ENCODE results near the gene SDK1. TPM values are rescaled to one million over a fixed set of nuclear protein-coding genes. Genes with fewer than 3 reads are reported as not detected.
"Not testable (repeated sequence)": the region's sequence is repeated elsewhere in the genome, so short reads cannot be mapped to it uniquely, and the experiment has no call there.

SDK1 gene
- total RNA-seq, 1 experiment from 2014 or later: 1.7 TPM

DNA sequence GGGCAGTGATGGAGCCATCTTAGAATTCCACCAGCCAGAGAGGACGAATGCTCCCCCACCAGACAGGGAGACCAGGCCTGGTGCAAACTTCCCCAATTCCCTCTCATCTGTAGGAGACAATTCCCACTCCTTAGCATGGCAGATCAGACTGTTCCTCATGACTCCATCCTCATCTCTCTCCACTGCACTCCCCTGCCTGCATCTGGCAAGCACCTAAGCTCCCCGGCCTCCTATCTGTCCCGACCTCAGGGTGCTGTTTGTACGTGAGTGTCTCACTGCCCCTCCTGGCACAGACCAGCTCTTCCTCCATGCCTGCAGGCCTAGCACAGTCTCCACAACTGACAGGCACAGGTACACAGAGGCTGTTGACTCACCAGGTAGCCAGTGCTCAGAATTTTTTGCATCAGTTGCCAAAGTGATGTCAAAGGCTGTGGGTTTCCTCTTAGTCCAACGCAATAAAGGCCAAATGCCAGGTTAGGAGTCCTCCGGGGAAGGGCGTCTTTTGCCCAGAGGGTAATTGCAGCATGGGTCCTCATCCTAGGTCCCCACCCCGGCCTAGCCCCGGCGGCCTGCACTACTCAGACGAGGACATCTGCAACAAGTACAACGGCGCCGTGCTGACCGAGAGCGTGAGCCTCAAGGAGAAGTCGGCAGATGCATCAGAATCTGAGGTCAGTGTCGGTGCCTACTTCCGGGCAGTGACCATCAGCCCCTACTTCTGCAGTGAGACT is 944.2 kb downstream of the SDK1 start:
- no peak for DNase-seq (ENCODE audit: extremely low read depth, low read depth)

DNA sequence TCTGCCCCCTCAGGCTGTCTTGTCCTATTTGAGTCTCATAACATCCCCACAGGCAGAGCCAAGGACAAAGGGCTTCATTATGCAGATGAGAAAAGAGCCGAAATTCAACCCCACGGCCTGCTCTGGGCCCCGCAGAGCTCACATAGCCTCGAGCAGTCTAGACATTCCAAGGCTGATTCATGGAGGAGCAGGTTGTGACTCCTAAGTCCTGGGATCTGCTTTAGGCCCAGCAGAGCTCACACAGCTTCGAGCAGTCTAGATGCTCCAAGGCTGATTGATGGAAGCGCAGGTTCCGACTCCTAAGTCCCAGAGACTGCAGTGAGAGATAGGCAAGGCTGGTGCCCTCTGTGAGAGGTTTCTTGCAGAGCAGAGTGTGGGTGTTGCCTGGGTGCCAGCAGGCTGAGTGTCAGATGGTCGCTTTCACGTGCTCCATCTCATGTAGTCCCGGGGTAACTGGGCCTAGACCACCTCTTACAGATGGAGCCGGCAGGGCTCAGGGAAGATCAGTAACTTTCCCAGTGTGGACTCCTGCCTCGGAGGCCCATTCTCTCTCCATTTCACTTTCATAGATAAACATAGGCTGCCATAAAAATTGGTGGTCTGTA is 944.9 kb downstream of the SDK1 start:
- no peak for DNase-seq (ENCODE audit: extremely low read depth, low read depth)

DNA sequence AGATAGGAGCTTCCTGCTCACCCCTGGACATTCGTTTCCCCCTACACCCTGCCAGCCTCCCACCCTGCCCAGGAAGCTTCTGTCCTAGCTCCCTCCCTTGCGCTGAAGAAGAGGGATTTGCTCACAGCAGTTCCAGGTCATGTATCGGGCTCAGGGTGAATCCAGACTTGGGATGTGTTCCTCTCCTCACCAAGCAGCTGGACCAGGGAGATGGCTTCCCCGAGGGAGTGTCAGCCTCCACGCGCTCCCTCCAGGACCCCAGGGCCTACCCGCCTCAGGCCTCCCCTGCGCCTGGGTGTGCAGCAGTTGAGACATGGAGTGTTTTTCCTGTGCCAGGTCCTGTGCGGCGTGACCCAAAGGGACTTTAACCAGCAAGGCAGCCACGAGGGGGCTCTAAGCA is 945.5 kb downstream of the SDK1 start:
- no peak for DNase-seq (ENCODE audit: extremely low read depth, low read depth)

DNA sequence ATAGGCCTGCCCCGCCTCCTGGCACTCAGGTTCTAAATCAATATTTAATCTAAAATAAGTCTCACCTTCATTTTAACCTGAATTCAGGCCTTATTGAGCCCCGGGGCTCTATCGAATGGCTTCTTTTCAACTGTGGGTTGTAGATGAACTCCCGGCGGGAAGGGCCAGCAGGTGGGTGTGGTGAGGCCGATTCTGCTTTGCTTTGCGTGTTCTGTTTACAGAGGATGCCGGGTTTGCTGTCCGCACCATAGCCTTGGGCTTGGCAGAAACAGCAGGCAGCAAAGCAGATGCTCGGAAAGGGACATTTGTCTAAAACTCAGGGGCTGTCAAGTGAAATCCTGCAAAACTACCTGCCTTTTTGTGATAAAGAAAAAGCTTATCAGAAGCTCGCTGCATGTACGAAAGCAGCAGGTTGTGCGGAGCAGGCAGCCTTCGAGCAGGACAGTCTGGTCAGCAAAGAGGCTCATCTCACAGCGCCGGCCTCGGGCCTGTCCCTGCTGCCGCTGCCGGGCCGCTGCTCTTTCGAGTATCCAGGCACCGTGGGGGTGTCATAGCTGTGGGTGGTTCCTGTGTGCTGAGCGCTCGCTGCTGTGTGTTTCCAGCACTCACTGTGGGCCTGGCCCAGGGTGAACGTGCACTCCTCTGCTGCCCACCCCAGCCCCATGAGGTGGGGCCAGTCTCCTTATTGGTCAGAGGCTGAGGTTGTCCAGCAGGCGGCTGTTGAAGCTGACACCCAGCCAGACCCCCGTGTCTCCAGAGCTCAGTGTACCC is 946.2 kb downstream of the SDK1 start:
- no peak for DNase-seq (ENCODE audit: extremely low read depth, low read depth)

- DNase-seq (ENCODE audit: extremely low read depth, low read depth): no peak
Observed at GRCh38 chr7:4248295-4248694, 947.2 kb downstream of the SDK1 start.

GRCh38 chr7:4249241-4249640 is 948.2 kb downstream of the SDK1 start:
- DNase-seq (ENCODE audit: extremely low read depth, low read depth): no peak

- DNase-seq (ENCODE audit: extremely low read depth, low read depth): no peak
Observed at GRCh38 chr7:4255336-4255735, 954.3 kb downstream of the SDK1 start.

- no peak for DNase-seq (ENCODE audit: extremely low read depth, low read depth)
Observed at GRCh38 chr7:4256286-4256685, 955.2 kb downstream of the SDK1 start.

DNA sequence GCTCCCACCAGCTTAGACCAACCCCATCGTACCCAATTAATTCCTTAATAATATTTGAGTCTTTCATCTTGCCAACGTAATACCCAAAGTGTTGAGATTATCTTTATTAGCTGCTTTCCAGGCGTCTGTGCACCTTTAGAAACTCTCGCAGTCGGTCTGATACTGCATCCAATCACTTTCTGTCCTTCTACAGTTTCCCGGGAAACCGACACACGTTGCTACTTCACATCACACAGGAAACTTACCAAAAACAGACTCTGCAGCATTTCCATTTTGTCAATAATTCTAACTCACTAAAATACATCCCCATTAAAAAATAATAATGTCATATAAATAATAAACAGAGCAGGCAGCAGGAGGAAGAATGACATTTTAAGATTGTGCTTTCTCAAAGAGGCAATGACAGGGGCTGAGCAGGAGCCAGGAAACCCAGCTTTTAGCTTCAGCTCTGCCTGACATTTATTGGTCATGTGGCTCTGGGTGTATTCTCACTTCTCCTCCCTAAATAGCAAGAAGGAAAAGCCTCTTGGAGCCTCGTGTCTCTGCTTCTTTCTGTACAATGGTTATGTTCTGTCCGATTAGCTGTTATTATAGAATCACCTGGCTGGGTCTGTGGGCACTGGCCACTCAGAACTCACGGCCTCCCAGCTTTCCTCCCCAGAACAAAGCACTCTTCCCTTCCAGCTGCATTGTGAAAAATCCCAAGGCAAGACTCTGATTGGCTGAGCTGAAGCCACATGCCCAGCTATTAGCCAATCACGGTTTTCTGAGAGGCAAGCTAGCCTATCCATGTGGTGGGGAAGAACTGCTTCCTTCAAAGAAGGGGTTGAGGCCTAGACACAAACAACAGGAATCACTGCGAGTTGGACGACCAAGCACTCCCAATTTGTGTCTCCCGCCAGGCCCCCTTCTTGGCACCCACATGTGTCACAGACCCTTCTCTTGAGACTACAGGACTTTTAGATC is 956.4 kb downstream of the SDK1 start:
- DNase-seq (ENCODE audit: extremely low read depth, low read depth): no peak

- DNase-seq (ENCODE audit: extremely low read depth, low read depth): not testable (repeated sequence)
Observed at GRCh38 chr7:4260116-4260515, 959.1 kb downstream of the SDK1 start.

DNA sequence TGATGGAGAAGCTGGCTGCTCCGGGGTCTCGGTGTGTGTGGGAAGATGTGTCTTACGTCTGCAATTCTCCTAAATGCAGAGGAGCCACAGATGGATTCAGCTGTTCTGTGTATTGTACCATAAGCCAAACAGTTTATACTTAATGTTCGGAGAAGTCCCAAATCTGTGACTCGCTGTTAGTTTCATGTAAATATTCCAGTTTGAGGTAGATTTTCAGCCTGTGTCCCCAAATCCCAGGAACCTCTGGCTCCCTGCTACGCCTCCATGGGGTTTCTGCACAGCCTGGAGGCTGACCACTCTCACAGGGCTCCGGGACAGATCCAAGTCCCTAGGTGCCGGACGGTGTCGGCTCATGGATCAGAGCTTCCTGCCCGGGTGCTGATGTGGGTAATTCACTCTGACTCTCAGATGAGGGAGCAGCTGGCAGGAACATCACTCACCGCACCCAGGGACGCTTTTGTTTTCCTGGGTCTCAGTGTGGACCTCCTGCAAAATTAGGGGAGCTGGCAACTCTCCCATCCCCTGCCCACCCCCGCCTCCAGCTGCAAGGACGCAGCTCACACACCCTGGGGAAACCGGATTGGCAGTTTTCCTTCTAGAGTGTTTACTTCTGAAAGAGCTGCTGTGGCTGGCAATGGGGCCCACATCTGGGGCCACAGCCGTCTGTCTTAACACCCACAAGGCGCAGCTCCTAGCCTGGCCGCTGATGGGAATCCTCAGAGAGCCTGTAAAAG is 960.0 kb downstream of the SDK1 start:
- DNase-seq (ENCODE audit: extremely low read depth, low read depth): no peak

GRCh38 chr7:4261601-4261960 is 960.5 kb downstream of the SDK1 start:
- no peak for DNase-seq (ENCODE audit: extremely low read depth, low read depth)

- not testable (repeated sequence) for DNase-seq (ENCODE audit: extremely low read depth, low read depth)
Observed at GRCh38 chr7:4264206-4264605, 963.2 kb downstream of the SDK1 start.

DNA sequence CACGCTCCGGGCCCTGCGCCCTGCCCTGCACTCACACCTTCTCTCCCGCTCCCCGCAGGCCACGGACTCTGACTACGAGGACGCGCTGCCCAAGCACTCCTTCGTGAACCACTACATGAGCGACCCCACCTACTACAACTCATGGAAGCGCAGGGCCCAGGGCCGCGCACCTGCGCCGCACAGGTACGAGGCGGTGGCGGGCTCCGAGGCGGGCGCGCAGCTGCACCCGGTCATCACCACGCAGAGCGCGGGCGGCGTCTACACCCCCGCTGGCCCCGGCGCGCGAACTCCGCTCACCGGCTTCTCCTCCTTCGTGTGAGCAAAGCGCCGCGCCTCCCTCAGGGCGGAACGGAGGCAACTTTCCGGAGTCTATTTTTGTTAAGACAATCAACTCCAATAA is 964.0 kb downstream of the SDK1 start:
- DNase-seq (ENCODE audit: extremely low read depth, low read depth): no peak

DNA sequence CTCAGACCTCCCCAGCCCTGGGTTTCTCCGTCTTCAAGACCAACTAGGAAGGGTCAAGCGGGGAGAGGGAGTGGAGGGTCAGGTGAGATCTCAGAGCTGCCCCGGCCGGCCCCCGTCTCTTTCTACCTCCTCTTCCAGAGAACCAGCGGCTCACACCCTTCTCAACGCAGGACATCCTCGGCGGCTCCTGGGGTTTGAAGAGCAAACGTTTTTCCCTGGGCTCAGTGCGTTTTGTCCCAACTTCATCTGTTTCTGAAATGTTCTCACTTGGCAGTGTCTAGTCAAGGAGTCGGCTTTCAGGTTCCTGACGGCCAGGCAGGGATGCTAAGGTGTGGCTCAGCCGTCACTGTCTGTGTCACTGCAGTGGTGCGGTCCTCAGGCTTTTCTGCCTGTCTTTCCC is 964.6 kb downstream of the SDK1 start:
- no peak for DNase-seq (ENCODE audit: extremely low read depth, low read depth)

- no peak for DNase-seq (ENCODE audit: extremely low read depth, low read depth)
Observed at GRCh38 chr7:4266270-4267040, 965.4 kb downstream of the SDK1 start.

GRCh38 chr7:4267341-4268039 is 966.4 kb downstream of the SDK1 start:
- DNase-seq (ENCODE audit: extremely low read depth, low read depth): no peak

- no peak for DNase-seq (ENCODE audit: extremely low read depth, low read depth)
Observed at GRCh38 chr7:4268040-4268965, 967.3 kb downstream of the SDK1 start.

Data from NCI-H460 (cell line).